Right lobe of liver (tissue), 4 donors: ENCODE measurements around the gene PI16.

Experiments
- CTCF ChIP-seq, 4 donors: fragments of 200-600 bp in 3 of 4; fragments of 450-650 bp in 1 of 4; IDR thresholded peaks; one replicate each; pipeline versions ENCODE4 v1.5.1 to v1.8.0; 2016 to 2022; ENCODE audit warnings: antibody characterized with exemption in 4 of 4, mild to moderate bottlenecking in 2 of 4
- POLR2A ChIP-seq: fragments of 450-650 bp; IDR thresholded peaks from one replicate; pipeline ENCODE4 v1.6.1; 2017; ENCODE audit warnings: antibody characterized with exemption, mild to moderate bottlenecking
- donor health status: DM: no; HTN: no; CAD: no.
- donor health status: DM: no; HTN: no; CAD: no.
- donor health status: DM: no; HTN: yes; CAD: no.

- TF ChIP-seq POLR2A (no peak), CTCF (IDR thresholded peaks at IDR 0.05) (no peak)
These were observed 14.7 kb downstream of the PI16 start for GRCh38 chr6:36969240-36969691.
